HG02852 (cell line): ENCODE results near the gene CCDC60.

Experiments used
- ATAC-seq: cut with Tn5 transposase; IDR thresholded peaks from one replicate; pipeline ENCODE4 v1.9.1; 2021; ENCODE audit warnings: mild to moderate bottlenecking, moderate library complexity; ENCODE audit not compliant: unreplicated experiment

CCDC60 gene

DNA sequence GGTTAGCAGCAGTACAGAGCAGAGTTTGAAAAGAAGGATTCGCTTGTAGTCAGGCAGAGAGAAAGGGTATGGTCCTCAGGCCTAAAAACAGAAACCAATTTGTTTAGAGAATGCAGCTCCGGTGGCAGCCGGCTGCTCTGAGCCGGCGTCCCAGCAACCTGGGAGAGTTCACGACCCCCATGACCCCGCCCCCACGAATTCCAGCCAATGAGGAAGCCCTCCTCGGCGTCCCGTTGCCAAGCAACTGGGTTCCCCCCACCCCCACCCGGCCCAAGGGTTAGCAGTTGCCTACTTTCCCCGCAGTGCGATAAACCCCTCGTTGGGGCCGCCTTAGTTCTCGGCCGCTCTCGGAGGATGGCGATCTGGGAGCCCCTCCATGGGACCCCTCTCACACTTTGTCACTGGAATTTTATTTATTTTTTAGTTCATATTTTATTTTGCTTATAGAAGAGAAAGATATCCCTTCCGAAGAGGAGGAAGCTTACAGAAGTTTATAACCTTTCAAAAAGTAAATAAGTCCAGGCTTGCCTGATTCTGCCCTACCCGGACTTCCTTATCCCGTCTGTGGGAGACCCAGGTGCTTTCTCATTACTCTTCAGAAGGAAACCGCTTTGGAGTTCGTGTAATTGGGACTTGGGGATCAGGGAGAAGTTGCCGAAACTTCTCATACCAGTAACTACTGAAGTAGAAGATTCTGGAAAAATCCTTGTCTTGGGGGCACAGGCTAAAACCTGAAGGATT lies at the start of gene CCDC60:
TSS of gene CCDC60 (plus strand) at position 300 of the 741 bp plus-strand sequence. CDS start 448 bp downstream, outside the sequence.
- ATAC-seq: no peak

DNA sequence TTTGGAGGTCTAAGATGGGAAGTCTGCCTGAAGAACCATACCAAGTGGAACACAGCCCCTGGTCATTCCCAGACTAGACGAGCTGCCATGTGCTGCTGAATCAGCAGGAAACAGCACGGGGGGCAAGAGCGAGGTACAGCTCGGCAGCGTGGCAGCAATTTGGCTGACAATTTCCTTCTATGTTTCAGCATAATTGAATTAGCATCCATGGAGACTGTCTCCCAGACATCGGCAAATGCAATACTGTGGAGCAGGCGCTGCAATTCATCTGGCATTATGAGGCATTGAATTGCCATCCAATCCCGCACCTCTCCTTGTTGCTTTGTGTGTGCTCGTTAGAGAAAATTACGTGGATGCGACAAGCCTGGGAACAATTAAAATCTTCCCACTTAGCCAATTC lies 46.0 kb upstream of the CCDC60 start:
- ATAC-seq: no peak

DNA sequence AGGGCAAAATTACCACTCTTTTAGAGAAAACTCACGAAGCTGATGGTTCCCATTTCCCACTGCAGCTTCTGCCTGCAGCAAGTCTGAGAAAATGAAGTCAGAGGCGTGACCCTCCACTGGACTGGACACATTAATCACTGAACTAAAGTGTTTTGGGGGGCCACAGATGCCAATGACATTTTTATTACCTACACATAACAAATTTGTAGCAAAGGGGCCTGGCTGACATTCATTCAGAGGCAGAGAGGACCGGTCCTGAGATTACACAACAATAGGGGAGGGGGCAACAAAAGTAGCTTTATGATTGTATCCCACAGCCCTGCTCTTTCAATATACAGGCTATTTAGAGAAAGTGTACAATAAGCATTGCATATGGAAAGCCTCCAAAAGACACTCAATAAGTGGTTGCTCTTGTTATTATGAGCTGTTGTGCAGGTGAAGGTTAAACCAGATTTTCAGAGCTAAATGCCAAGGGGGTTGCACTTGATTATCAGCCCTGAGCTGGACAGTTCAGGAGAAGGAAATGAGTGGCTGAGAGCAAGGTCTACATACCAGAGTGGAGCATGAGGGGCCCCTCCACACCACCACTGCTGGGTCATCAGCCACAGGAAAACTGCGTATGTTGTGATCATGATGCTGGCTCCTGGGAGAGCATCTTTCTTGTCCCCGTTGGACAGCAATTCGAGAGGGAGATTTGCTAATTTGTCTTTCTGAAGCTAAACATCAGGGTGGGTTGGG lies 41.5 kb upstream of the CCDC60 start:
- no peak for ATAC-seq

DNA sequence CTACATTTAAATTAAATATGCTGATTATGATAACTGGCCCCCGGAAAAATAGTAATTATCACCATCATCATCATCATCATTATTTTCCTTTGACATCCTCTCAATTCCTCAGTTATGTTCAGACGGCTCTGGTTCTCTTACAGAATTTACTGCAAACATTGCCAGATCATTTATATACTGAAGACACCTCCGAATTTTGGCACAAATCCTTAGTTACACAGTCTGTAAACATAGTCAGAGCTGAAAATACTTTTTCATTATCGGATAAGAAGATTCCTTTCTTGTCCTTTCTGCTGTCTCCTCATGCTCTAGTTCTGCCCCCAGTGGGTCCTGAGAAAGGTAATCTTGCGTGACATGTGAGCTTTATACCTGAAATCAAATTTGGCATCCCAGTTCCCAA lies 40.3 kb upstream of the CCDC60 start:
- ATAC-seq: no peak

DNA sequence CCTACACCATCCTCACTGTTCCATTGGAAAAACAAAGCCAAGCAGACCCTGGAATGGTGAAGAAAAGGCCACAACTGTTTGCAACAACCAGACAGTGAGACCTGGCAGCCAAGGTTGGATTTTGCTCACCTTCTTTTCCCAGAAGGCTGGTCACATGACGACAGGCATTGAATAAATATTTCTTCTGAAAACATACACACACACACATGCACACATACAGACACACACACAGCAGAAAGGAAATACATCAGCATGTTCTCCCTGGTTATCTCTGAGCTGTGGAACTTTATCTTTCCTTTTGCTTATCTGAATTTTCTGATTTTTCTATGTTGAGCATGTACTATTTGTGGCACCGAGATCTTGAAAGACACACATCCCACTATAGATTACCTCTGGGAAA lies 38.0 kb upstream of the CCDC60 start:
- ATAC-seq: no peak

DNA sequence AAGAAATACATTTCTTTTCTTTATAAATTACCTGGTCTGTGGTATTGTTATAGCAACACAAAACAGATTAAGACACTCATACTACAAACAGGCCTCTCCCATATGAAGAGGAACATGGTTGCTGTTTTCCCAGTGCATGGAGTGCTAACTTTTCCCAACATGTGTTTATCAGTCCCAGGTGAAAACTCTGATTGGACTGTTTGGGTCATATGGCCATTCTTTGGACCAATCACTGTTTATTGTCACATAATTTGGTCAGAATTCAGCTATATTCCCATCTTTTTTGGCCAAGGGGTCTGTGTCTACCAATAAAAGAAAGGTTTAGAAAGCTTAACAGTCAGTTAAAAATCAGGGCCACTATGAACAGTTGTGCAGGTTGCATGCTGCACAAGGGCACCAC lies 35.4 kb upstream of the CCDC60 start:
- no peak for ATAC-seq

GRCh38 chr12:119301379-119301778 lies 33.1 kb upstream of the CCDC60 start:
- no peak for ATAC-seq

DNA sequence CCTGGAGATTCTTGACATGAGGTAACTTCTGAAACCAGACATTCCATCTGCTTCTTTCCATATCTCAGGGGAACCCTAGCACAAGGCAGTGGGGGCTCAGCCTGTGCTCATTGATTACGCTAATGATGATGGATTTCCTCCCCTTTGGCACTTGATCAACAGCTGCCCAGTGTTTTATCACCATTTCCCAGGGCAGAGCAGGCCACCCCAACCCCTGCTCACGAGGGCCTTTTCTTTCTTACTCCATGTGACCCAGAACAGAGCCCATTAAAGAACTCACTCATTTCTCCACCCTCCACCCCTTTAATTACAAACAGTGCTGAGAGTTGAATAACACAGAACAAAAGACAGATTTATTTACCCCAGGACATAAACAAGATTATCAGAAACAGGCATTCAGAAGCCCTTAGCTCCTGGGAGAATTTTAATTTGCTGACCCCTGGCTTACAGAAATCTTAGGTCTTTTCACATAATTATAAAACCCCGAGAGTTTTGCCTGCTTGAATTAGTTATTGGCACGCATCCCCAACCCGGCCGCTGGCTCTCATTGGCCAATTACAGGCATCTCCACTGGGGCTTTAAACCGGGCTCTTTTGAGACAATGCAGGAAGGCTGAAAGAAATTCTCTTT lies 32.0 kb upstream of the CCDC60 start:
- no peak for ATAC-seq

DNA sequence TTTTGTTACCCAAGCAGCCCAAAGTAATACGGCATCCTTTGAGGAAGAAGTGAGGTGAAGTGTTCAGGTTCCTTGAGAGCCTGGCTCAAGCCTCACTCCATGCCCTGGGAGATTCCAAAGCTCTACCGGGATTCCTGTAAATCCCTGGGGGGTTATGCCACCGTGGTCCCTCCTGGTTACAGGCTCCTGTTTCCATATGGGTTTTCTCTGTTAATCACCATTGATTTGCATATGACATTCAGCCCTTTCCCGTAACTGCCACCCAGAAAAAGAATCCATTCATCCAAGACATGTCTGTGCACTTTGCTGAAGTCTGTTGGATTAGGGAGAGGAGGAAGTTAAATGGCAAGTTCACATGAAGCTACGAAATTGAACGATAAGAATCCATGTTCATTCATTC lies 27.9 kb upstream of the CCDC60 start:
- no peak for ATAC-seq

DNA sequence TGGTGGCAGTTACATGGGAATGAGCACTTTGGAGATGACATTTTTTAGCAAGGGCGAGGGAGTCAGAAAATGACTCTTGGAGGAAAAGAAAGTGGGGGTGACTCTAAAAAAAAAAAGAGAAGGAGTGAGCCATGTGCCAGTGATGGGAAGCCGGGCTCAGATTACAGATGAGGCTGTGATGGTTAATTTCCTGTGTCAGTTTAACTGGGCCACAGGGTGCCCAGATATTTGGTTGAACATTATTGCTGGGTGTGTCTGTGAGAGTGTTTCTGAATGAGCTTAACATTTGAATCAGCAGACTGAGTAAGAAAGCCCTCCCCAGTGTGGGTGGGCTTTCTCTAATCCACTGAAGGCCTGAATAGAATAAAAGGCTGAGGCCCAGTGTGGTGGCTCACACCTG lies 26.8 kb upstream of the CCDC60 start:
- no peak for ATAC-seq

DNA sequence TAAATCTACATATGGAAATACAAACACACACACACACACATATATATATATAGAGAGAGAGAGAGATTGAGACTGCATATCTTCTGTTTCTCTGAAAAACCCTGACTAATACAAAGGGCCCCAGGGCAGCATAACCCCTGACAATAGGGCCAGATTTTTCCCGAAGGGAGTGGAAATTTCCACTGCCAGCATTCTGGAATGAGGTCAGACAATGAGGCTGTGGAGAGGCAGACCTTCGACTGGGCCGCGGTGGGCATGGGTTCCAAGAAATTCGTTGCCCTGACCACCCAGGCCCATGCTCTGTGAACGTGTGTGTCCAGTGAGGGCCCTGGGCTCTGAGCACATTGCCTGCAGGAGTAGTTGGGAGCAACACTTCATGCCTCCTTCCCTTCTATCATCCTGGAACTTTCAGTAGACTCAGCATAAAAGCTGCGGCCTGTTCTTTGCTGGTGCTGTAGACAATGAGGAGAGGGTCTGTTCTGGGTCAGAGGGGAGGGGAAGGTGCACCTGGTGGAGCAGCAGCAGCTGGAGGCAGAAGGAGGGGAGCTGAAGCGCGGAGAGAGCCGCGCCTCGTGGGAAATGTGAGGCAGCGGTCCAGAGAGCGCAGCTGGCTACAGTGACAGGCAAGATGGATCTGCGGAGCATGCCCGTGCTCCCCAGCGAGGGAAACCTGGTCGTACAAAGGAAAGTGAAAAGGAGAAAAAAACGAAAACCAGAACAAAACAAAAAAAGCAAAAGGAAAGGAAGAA lies 25.6 kb upstream of the CCDC60 start:
- ATAC-seq: no peak

GRCh38 chr12:119311878-119312277 lies 22.7 kb upstream of the CCDC60 start:
- no peak for ATAC-seq

DNA sequence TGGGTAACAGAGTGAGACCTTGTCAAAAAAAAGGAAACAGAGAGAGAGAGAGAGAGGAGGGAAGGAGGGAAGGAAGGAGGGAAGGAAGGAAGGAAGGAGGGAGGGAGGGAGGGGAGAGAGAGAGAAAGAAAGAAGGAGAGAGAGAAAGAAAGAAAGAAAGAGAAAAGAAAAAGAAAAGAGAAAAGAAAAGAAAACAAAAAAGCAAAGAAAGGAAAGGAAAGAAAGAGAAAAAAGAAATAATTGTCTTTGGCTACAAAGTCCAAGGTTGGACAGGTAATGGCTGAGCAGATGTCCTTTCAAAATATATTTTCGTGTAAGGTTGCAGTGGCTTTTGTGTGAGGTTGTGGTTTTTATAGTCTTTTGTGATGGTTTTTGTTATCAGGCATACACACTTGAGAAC lies 21.6 kb upstream of the CCDC60 start:
- no peak for ATAC-seq

DNA sequence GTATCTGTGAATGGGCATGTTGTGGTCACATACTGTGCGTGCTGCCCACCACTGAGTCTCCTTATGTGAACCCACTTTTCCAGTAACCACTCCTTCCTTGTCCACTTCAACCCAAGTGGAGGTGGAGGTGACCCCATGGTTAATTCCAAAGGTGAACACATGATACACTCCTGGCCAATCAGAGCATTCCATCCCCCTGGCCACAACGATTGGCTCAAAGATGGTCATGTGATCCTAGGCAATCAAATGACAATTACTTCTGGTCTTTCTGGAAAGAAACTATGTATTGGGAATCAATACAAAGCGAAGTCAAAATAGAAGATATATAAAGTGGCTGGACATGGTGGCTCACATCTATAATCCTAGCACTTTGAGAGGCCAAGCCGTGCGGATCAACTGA lies 20.2 kb upstream of the CCDC60 start:
- ATAC-seq: no peak

GRCh38 chr12:119319638-119320037 lies 14.9 kb upstream of the CCDC60 start:
- no peak for ATAC-seq

- ATAC-seq: no peak
Measured at GRCh38 chr12:119320678-119321077, 13.9 kb upstream of the CCDC60 start.

- no peak for ATAC-seq
Measured at GRCh38 chr12:119322301-119322723, 12.2 kb upstream of the CCDC60 start.

DNA sequence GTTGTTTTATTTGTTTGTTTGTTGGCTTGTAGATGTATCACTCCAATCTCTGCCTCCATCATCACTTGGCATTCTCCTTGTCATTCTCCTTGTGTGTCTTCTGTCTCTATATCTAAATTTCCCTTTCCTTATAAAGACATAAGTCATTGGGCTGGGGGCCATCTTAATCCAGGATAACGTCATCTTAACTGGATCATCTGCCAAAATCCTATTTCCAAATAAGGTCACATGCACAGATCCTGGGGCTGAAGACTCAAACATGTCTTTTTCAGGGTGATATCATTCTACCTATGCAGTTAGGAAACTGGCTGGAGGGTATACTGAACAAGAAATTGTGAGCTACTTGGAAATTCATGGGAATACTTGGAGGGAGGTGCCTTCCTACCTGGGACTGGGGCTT lies 8.7 kb upstream of the CCDC60 start:
- ATAC-seq: no peak

DNA sequence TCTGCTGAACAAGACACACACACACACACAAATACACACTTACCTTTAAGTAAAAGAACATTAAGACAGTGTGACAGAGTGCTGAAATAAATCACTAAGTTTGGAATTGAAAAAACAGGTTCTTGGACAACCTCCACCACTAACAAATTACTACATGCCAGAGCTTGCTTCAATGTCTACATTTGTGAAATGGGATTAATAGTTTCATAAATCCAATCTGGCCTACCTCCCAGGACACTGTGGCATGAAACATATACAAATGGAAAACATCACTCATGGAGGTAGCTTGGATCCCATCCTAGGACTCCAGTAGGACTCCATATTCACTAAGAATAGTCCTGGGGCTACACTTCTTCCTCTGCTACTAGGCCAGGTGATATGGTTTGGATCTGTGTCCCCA lies 8.2 kb upstream of the CCDC60 start:
- no peak for ATAC-seq

DNA sequence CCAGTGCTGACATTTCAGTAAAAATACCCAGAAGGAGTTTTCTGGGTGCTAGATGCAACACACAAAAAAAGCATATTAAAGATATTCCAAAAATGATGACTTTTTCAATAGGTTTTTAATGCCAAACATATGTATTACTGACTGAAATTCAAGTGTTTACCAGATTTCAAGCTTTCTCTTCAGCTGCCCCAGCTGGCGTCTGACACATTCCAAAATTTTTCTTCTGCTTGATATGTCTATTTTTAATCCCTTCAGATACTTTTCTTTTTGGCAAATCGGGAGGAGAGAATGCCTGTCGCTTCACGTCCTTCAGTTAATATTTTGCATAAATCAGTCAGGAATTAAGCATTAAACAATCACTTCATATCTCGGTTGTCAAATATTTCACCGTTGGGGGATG lies 7.1 kb upstream of the CCDC60 start:
- ATAC-seq: no peak

DNA sequence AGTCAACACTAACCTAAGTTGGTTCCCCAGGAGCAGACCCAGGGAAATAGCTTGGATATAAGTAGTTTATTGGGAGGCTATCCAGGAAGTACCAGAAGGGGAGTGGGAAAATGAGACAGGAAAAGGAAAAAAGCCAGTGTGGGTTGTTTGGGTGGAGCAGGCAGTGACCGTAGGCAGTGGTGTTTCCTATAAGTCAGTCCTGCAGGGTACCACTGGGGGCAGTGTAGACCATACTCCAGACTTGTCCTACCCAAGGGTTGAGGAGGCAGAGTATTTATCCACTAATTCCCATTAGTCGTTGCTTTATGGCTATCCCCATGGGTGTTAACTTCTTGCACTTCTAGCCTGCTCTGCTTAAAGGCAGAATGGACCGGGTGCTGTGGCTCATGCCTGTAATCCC lies 6.4 kb upstream of the CCDC60 start:
- ATAC-seq: no peak
